Midbrain (tissue), 1 donor: Measurements from ENCODE around the gene PRSS27.
"Not testable (repeated sequence)": the region's sequence is repeated elsewhere in the genome, so short reads cannot be mapped to it uniquely, and the experiment has no call there.

Experiments used
- DNase-seq: peaks from one replicate; lab custom pipeline; 2025; lab: John Stamatoyannopoulos, UW

PRSS27 gene

DNA sequence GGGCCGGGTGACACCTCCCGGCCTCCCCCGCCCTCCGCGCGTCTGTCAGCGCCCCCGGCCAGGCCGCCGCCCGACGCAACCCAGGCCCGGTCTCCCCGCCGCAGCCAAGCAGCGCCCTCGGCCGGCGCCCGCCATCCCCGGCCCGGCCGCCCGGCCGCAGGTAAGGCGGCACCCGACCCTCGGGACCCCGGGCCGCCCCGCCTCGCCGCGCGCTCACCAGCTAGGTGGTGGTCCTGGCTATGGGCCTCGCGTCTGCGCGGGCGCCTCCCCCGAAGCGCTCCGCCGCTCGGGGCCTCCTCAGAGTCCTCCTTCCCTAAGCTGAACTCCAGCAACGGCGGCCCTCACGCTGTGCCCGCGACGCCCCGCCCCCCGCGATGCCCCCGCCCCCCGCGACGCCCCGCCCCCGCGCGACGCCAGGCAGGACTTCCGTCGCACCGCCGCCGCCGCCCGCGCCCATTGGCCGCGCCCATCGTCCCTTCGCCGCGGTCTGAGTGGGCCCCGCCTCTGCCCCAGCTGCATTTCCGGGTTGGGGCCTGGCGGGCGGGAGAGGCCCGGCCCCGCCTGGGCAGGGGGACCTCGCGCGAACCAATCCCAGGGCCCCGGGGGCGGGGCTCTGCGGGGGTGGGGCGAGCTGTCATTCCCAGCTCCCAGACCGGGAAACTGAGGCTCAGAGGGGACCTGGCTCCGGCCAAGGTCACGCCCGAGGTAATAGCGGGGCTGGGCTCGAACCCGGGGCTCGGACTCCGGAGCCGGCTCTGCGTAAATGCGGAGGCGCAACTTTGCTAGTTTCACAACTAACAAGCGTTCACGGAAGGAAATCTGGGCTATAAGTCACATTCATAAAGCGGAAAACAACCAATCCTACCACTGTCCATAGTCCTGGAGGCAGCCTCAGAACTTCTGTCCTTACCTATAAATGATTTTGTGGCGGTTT is 46.7 kb downstream of the PRSS27 start:
- DNase-seq = peak; percentile 96

DNA sequence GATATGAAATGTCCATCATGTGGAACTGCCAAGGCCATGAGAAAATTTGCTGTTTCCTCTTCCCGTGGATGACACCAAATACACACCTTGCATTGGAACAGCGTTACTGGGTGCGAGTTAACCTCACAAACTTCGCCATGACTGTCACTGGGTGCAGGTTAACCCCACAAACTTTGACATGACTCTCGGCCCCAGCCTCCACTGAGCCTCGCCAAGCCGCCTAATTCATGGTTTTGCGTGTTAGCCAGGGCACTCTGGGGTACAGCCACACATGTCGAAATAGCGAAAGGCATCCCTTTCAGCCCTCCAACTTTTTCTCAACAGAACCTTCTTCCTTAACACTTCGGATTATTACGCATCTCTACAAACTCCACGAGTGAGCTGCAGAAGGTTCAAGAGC is 48.3 kb downstream of the PRSS27 start:
- no peak for DNase-seq

DNA sequence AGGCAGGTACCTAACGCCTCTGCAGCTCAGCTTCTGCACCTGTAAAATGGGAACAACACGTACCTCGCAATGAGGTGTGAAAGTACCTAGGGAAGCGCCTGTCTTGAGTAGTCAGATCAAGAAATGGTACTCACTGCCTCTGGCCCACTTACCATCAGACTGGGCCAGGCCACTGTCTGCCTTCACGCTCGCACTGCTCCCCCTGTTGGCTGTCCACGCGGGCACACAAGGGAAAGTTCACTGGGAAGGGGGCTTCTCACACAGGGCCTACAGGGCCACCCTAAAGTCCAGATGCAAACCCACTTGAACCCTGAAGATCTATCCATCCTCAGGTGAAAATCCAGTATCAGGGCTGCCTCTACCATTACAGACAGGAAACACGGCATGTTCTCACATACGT is 48.8 kb downstream of the PRSS27 start:
- DNase-seq = not testable (repeated sequence)

DNA sequence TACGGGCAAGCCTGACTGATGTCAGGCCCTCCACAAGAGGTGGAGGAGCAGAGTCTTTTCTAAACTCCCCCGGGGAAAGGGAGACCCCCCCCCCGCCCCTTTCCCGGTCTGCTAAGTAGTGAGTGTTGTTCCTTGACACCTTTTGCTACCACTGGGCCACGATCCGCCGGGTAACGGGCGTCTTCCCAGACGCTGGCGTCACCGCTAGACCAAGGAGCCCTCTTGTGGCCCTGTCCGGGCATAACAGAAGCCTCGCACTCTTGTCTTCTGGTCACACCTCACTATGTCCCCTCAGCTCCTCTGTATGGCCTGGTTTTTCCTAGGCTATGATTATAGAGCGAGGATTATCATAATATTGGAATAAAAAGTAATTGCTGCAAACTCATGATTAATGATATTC is 50.0 kb downstream of the PRSS27 start:
- DNase-seq = peak; percentile 22

DNA sequence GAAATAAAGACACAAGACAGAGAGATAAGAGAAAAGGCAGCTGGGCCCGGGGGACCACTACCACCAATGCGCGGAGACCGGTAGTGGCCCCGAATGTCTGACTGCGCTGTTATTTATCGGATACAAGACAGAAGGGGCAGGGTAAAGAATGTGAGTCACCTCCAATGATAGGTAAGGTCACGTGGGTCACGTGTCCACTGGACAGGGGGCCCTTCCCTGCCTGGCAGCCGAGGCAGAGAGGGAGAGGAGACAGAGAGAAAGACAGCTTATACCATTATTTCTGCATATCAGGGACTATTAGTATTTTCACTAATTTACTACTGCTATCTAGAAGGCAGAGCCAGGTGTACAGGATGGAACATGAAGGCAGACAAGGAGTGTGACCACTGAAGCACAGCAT is 50.4 kb downstream of the PRSS27 start:
- not testable (repeated sequence) for DNase-seq

DNA sequence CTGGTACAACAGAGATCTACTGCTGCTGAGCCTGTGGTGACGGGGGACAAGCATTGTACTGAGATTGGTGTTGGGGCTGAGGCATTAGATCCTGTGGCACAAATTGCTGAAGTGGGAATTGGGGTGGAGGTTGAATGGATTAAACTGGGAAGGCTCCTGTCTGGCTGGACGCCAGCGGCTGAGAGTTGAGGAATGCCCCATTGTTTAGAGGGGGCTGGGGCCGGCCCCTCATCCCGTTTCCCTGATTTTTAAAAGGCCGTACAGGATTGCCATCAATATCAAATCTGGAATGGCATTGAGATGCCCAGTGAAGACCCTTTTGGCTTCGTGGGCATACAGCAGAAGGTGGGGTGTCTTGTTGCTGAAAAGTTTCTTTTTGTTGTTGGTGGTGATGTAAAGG is 53.4 kb downstream of the PRSS27 start:
- not testable (repeated sequence) for DNase-seq

DNA sequence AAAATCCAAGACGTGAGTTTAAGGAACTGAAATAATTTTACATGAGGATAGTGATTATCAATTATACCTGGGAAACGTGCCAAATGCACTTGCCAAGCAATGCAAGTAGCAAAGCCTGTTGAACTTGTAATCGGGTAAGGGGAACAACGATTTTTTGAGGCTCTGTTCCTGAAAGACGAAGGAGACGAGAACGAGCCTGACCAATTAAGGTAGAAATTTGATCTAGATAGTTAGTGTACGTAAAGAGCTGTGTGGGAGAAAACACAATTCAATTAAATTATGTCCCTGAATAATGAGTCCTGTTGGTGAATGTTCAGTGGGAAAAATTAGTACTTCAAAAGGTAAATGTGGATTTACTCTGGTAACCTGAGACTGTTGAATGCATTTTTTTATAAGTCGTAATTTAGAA is 55.4 kb downstream of the PRSS27 start:
- no peak for DNase-seq

DNA sequence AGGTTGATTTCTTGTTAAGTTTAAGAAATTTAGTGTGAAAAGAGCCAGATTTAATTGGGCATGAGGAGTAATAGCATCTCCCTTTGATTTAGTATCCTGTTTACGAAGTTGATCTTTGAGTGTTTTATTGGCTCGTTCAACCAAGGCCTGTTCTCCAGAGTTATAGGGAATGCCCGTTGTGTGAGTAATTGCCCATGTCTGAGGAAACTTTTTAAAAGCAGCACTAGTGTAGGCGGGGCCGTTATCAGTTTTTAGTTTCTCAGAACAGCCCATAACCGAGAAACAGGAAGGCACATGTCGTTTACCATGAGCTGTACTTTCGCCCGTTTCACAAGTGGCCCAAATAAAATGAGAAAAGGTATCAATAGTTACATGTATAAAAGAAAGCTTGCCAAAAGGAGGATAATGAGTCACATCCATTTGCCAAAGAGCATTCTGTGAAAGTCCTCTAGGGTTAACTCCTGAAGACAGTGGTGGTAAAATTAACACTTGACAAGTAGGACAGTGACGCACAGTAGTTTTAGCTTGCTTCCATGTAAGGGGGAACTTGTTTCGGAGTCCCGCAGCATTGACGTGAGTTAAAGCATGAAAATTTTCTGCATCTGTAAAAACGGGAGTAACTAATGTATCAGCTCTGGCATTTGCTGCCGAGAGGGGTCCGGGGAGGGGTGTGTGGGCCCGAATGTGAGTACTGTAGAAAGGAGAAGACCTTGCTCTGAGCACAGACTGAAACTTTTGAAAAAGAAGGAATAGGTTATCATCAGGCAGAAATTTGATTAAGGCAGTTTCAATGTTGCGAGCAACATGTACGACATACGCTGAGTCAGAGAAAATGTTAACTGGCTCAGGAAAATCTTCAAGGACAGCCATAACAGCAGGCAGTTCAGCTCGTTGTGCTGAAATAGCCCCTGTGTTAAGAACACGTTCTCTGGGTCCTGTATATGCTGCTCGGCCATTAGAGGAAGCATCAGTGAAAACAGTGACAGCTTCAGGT is 56.2 kb downstream of the PRSS27 start:
- DNase-seq = no peak
